Panc1 (cell line): ENCODE results near the gene TOMM22.

Experiments used
- TCF7L2 ChIP-seq: IDR thresholded peaks from 2 replicates; pipeline ENCODE4 v1.6.1; 2011; ENCODE audit warnings: mild to moderate bottlenecking, low read depth, low read length, inconsistent platforms
- TF ChIP-seq, protein P1 (sequence below): fragments of 450-650 bp; IDR thresholded peaks from 2 replicates; pipeline ENCODE4 v1.5.1; 2017; ENCODE audit warnings: mild to moderate bottlenecking

DNA sequence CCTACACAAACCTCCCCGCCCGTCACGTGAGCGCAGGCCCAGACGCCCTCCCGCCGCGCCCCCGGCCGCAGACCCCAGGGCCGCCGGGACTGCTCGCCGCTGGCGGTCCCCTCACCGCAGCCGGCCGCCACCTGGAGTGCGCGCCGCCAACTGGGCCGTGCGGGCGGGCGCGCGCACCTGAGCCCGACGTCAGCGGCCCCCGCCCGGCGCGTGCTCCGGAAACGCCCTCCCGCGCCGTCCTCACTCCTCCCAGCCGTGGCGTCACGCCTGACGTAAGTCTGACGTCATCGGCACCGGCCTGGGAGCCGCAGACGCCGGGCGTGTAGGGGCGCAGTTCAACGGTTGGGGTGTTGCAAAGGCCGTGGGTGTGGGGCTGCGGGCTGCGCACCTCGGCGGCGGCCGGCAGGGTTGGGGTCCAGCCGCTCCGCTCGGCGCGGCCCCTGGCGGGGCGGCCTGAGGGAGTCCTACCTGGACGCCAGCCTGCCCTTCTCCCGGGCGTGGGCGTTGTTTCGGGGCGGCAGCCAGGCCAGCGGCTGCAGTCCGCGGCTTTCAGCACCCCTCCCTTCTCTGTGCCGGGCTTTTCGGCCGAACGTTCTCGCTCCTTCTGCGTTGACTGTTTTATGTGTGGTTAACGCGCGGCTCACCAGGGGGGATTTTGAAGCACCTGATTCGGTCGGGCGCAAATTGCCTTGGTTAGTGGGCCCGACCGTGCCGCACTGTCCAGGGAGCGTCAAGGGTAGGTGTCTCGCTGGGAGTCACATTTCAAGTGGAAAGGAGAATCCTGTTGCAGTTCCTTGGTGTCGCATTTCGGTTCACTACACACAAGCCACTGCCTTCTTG, 19.3 kb downstream of the TOMM22 start, which contains the start of gene JOSD1:
- TF ChIP-seq TCF7L2, result no peak
- TF ChIP-seq, protein P1, sequence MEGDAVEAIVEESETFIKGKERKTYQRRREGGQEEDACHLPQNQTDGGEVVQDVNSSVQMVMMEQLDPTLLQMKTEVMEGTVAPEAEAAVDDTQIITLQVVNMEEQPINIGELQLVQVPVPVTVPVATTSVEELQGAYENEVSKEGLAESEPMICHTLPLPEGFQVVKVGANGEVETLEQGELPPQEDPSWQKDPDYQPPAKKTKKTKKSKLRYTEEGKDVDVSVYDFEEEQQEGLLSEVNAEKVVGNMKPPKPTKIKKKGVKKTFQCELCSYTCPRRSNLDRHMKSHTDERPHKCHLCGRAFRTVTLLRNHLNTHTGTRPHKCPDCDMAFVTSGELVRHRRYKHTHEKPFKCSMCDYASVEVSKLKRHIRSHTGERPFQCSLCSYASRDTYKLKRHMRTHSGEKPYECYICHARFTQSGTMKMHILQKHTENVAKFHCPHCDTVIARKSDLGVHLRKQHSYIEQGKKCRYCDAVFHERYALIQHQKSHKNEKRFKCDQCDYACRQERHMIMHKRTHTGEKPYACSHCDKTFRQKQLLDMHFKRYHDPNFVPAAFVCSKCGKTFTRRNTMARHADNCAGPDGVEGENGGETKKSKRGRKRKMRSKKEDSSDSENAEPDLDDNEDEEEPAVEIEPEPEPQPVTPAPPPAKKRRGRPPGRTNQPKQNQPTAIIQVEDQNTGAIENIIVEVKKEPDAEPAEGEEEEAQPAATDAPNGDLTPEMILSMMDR, result no peak
